Measurements from ENCODE around the gene CFAP46.

Gene CFAP46

GRCh38 chr10:132922872-132923271, 19.5 kb downstream of the CFAP46 start:
- Mint-ChIP-seq H3K9me3 (ENCODE audit: low read depth) (no peaks in the 10 kb centered on the region), H3K27ac (no peak overlapping the region), H3K27me3 (no peaks in the 10 kb centered on the region), H3K36me3 (no peaks in the 10 kb centered on the region), H3K4me3 (no peak overlapping the region), H3K4me1 (ENCODE audit: low read depth) (no peaks in the 10 kb centered on the region)

GRCh38 chr10:132921818-132922807, 20.3 kb downstream of the CFAP46 start:
- no peaks in the 10 kb centered on the region for H3K4me1 Mint-ChIP-seq (ENCODE audit: low read depth)
- H3K27me3 Mint-ChIP-seq, result no peaks in the 10 kb centered on the region
- H3K27ac Mint-ChIP-seq, result no peak overlapping the region
- no peaks in the 10 kb centered on the region for H3K36me3 Mint-ChIP-seq
- H3K9me3 Mint-ChIP-seq (ENCODE audit: low read depth), result no peaks in the 10 kb centered on the region
- H3K4me3 Mint-ChIP-seq, result no peak overlapping the region

GRCh38 chr10:132921086-132921485, 21.3 kb downstream of the CFAP46 start:
- H3K27ac Mint-ChIP-seq, result no peak overlapping the region
- no peaks in the 10 kb centered on the region for H3K9me3 Mint-ChIP-seq (ENCODE audit: low read depth)
- no peak overlapping the region for H3K4me3 Mint-ChIP-seq
- H3K27me3 Mint-ChIP-seq, result no peaks in the 10 kb centered on the region
- H3K4me1 Mint-ChIP-seq (ENCODE audit: low read depth), result no peaks in the 10 kb centered on the region
- H3K36me3 Mint-ChIP-seq, result no peaks in the 10 kb centered on the region

- Mint-ChIP-seq H3K36me3 (no peaks in the 10 kb centered on the region), H3K9me3 (ENCODE audit: low read depth) (no peaks in the 10 kb centered on the region), H3K27me3 (no peaks in the 10 kb centered on the region), H3K27ac (no peak overlapping the region), H3K4me1 (ENCODE audit: low read depth) (no peaks in the 10 kb centered on the region), H3K4me3 (no peak overlapping the region)
These were observed 22.1 kb downstream of the CFAP46 start for GRCh38 chr10:132920101-132920925.

- Mint-ChIP-seq H3K9me3 (ENCODE audit: low read depth) (no peaks in the 10 kb centered on the region), H3K27me3 (no peaks in the 10 kb centered on the region), H3K4me3 (no peak overlapping the region), H3K27ac (no peak overlapping the region), H3K36me3 (no peaks in the 10 kb centered on the region), H3K4me1 (ENCODE audit: low read depth) (no peaks in the 10 kb centered on the region)
These were observed 22.8 kb downstream of the CFAP46 start for GRCh38 chr10:132919374-132920100.

- Mint-ChIP-seq H3K4me1 (ENCODE audit: low read depth) (no peaks in the 10 kb centered on the region), H3K4me3 (no peak overlapping the region), H3K36me3 (no peaks in the 10 kb centered on the region), H3K27ac (no peak overlapping the region), H3K27me3 (no peaks in the 10 kb centered on the region), H3K9me3 (ENCODE audit: low read depth) (no peaks in the 10 kb centered on the region)
These were observed 23.6 kb downstream of the CFAP46 start for GRCh38 chr10:132918617-132919373.

GRCh38 chr10:132918264-132918616, 24.1 kb downstream of the CFAP46 start:
- H3K9me3 Mint-ChIP-seq (ENCODE audit: low read depth), result no peaks in the 10 kb centered on the region
- H3K27me3 Mint-ChIP-seq, result no peaks in the 10 kb centered on the region
- no peaks in the 10 kb centered on the region for H3K4me1 Mint-ChIP-seq (ENCODE audit: low read depth)

GRCh38 chr10:132916956-132917666, 25.3 kb downstream of the CFAP46 start:
- Mint-ChIP-seq H3K36me3 (no peaks in the 10 kb centered on the region), H3K27me3 (no peaks in the 10 kb centered on the region), H3K4me3 (no peak overlapping the region), H3K4me1 (ENCODE audit: low read depth) (no peaks in the 10 kb centered on the region), H3K27ac (no peak overlapping the region), H3K9me3 (ENCODE audit: low read depth) (no peaks in the 10 kb centered on the region)

More at GRCh38 chr10:132918264-132918616, 24.1 kb downstream of the CFAP46 start:
- Mint-ChIP-seq H3K36me3 (no peaks in the 10 kb centered on the region), H3K4me3 (no peak overlapping the region), H3K27ac (no peak overlapping the region)

- Mint-ChIP-seq H3K4me3 (no peak overlapping the region), H3K4me1 (ENCODE audit: low read depth) (no peaks in the 10 kb centered on the region), H3K27me3 (no peaks in the 10 kb centered on the region), H3K9me3 (ENCODE audit: low read depth) (no peaks in the 10 kb centered on the region), H3K36me3 (no peaks in the 10 kb centered on the region), H3K27ac (no peak overlapping the region)
These were observed 25.9 kb downstream of the CFAP46 start for GRCh38 chr10:132916421-132916841.

- Mint-ChIP-seq H3K9me3 (ENCODE audit: low read depth) (no peaks in the 10 kb centered on the region), H3K36me3 (no peaks in the 10 kb centered on the region), H3K27ac (no peak overlapping the region), H3K4me1 (ENCODE audit: low read depth) (no peaks in the 10 kb centered on the region), H3K27me3 (no peaks in the 10 kb centered on the region), H3K4me3 (no peak overlapping the region)
These were observed 27.0 kb downstream of the CFAP46 start for GRCh38 chr10:132915411-132915810.

GRCh38 chr10:132914732-132915131, 27.6 kb downstream of the CFAP46 start:
- H3K27ac Mint-ChIP-seq, result no peak overlapping the region
- H3K4me1 Mint-ChIP-seq (ENCODE audit: low read depth), result no peaks in the 10 kb centered on the region
- H3K36me3 Mint-ChIP-seq, result no peaks in the 10 kb centered on the region
- H3K4me3 Mint-ChIP-seq, result no peak overlapping the region
- H3K27me3 Mint-ChIP-seq, result no peaks in the 10 kb centered on the region
- no peaks in the 10 kb centered on the region for H3K9me3 Mint-ChIP-seq (ENCODE audit: low read depth)

- no peaks in the 10 kb centered on the region for H3K9me3 Mint-ChIP-seq (ENCODE audit: low read depth)
- no peak overlapping the region for H3K27ac Mint-ChIP-seq
- no peaks in the 10 kb centered on the region for H3K36me3 Mint-ChIP-seq
- no peaks in the 10 kb centered on the region for H3K4me1 Mint-ChIP-seq (ENCODE audit: low read depth)
- no peaks in the 10 kb centered on the region for H3K27me3 Mint-ChIP-seq
- no peak overlapping the region for H3K4me3 Mint-ChIP-seq
These were observed 28.7 kb downstream of the CFAP46 start for GRCh38 chr10:132913559-132914115.

GRCh38 chr10:132912713-132913558, 29.4 kb downstream of the CFAP46 start:
- H3K27me3 Mint-ChIP-seq, result no peaks in the 10 kb centered on the region
- no peak overlapping the region for H3K27ac Mint-ChIP-seq
- no peaks in the 10 kb centered on the region for H3K9me3 Mint-ChIP-seq (ENCODE audit: low read depth)
- no peaks in the 10 kb centered on the region for H3K4me1 Mint-ChIP-seq (ENCODE audit: low read depth)
- H3K4me3 Mint-ChIP-seq, result no peak overlapping the region
- H3K36me3 Mint-ChIP-seq, result no peaks in the 10 kb centered on the region
